Activated CD4-positive, alpha-beta T cell treated with anti-CD3 and anti-CD28 coated beads, Interleukin-2, amount 50 U/mL, for 16 hours (primary cell): ENCODE results near the gene CACNA1B.
"Not testable (repeated sequence)": the region's sequence is repeated elsewhere in the genome, so short reads cannot be mapped to it uniquely, and the experiment has no call there.

Experiments used
- DNase-seq: peaks from one replicate; pipeline ENCODE4 v3.0.0-alpha.2; 2020

The CACNA1B gene

DNA sequence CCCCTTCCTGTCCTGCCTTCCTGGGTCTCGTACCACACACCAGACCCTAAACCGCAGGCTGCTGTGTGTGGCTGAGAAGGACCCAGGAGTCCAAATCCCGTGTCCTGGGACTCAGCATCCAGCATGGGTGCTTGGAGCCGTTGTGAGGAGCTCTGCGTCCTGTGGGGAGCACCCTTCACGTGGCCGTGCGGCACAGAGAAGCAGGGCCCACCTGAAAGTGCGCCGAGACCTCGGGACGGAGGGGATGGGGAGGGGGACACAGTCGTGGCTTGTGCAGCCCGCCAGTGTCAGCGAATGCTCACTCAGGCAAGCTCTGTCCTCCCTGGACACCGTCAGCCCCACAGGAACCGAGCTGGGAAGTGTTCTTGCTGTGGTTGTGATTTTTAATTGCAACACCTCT, 244.6 kb downstream of the CACNA1B start:
- DNase-seq, result no peak

DNA sequence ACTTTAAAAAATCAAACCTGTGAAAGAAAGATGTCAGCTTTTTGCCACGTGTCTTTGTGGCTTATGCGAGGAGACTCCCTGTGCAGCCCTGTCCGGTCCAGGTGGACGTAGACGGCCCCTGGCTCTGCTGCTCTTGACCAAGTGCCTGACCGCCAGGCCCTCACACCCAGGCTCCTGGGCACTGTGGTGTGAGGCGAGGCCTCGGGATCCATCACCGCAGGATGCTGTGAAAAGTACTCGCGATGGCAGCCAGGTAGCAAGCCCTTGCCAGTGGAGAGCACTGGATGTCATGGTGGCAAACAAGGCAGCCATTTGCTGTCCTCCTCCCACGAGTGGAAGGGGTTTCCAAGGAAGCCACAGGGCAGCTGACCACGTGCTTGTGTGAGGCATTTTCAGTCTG, 245.1 kb downstream of the CACNA1B start:
- no peak for DNase-seq

DNA sequence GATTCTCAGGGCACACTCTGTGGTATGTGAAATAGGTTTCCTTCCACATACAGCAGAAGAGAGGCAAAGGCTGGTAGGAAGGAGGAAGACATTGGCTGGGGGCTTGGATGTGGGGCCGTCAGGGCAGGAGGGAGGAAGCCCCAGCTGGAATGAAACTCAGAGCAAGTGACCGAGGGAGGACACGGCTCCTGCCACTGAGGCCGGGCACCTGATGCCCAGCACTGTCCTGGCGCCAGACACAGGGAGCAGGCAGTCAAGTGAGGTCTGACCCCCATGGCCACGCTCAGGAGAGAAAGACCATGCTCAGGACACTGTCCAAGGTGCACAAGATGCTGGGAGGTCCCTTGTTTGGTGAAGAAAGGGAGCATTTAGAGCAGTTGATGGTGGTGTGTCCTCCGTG, 245.5 kb downstream of the CACNA1B start:
- DNase-seq, result no peak

DNA sequence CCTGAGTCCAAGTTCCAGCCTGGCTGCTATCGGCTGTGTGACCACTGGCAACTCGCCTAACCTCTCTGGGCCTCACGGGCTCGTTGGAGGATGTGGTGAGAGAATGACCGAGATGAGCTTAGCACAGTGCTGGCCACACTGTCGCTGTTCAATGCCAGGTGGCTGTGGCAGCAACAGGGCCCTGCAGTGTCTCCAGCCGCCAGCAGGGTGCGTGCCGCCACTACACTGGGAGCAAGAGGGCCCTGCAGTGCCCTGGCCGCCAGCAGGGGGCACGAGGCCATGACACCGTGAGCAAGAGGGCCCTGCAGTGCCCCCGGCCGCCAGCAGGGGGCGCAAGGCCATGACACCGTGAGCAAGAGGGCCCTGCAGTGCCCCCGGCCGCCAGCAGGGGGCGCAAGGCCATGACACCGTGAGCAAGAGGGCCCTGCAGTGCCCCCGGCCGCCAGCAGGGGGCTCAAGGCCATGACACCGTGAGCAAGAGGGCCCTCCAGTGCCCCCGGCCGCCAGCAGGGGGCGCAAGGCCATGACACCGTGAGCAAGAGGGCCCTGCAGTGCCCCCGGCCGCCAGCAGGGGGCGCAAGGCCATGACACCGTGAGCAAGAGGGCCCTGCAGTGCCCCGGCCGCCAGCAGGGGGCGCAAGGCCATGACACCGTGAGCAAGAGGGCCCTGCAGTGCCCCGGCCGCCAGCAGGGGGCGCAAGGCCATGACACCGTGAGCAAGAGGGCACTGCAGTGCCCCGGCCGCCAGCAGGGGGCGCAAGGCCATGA, 248.7 kb downstream of the CACNA1B start:
- DNase-seq, result peak; percentile 85

DNA sequence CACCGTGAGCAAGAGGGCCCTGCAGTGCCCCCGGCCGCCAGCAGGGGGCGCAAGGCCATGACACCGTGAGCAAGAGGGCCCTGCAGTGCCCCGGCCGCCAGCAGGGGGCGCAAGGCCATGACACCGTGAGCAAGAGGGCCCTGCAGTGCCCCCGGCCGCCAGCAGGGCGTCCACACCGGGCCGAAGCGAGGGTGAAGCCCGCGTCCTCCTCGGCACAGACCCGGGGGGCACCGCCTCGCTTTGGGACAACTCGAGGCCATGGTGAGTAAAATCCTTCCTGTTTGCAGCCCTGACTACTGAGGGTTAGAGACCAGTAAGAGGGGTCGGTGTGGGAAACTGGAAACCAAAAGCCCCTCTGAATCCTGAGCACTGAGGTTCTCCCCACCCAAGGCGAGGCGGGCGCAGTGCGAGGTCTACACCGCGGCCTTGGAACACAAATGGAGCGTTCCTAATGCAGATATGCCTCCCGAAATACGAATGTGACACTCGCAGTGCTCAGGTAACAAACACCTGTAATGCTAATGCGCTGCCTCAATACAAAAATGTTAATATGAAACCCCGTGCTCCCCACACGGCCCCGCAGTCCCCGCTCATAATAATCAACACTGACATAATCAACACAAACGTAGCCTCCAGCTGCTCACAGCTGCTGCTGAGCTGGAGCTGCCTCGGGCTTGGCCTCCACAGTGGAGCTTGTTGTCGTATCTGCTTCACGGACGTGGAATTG, 249.4 kb downstream of the CACNA1B start:
- not testable (repeated sequence) for DNase-seq

DNA sequence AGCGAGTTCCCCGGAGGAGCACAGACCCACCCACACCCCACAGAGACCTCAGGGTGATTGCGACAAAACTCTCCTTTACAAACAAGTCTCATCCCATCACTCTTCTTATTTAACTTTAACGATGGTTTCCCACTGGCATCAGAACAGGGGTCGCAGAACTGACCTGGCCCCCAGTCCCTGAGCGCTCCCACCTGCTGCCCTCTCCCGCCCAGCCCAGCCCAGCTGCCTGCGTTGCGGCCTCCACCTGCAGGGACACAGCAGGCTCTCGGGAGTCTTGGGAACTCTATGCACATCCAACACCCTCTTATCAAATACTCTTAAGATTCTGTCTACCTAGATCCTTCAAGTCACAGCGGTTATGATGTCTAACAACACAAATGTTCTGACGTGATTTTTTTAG, 250.4 kb downstream of the CACNA1B start:
- DNase-seq, result not testable (repeated sequence)

DNA sequence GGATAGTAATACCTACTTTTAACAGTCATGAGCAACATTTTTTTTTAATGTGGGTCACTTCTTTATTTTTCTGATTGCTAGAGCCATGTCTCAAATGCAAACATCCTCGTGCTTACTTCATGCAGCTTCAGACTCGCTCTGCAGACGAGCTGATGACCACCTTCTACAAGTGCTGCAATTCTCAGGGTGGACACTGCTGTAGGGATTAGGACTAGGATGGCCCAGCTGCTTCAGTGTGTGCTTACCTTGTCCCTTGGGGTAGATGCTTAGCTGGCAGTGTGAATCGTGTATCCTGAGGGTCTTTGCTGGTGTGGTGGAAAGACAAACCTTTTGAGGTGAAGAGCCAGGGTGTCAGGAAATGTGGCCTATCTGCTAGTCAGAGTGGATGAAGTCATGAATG, 251.7 kb downstream of the CACNA1B start:
- DNase-seq, result not testable (repeated sequence)

DNA sequence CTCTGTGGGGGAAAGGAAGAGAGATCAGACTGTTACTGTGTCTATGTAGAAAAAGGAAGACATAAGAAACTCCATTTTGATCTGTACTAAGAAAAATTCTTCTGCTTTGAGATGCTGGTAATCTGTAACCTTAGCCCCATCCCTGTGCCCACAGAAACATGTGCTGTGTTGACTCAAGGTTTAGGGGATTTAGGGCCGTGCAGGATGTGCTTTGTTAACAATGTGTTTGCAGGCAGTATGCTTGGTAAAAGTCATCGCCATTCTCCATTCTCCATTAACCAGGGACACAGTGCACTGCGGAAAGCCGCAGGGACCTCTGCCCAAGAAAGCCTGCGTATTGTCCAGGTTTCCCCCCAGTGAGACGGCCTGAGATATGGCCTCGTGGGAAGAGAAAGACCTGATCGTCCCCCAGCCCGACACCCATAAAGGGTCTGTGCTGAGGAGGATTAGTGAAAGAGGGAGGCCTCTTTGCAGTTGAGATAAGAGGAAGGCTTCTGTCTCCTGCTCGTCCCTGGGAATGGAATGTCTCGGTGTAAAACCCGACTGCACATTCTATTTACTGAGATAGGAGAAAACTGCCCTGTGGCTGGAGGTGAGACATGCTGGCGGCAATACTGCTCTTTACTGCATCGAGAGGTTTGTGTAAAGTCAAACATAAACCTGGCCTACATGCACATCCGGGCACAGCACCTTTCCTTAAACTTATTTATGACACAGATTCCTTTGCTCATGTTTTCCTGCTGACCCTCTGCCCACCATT, 255.5 kb downstream of the CACNA1B start:
- not testable (repeated sequence) for DNase-seq

DNA sequence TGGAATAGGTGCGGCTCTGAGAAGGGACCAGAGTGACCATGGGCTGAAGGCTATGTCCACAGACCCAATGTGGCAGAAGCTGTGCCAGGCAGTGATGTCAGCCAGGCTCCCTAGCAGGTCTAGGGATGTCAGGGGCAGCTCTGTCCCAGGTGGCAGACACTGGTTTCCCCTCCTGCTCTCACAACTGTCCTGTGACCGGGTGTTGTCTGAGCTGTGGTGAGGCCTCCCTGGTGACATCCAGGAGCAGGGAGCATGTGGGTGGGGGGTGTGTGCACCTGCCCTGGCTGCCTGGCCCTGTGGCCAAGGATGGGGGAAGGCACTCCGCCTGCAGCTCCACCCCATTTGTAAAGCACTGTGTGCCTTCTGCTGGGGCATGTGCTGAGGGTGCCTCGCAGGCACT, 257.0 kb downstream of the CACNA1B start:
- not testable (repeated sequence) for DNase-seq

DNA sequence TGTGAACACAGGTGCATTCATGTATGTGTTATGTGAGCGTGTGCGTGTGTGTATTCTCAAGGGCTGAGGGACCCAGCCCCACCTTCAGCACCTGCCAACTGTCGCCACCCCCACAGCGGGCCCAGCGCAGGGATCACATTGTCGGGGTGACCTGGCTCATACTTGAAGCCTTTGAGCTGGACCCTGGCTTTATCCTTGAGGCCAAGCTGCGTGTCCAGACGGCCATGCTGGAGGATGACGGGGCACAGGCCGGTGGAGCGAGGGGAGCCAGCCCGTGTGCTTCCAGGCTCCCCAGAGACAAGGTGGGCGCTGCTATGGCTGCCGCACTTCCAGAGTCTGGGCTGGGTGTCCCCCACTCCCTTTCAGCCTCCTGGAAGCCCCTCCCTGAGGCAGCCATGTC, 261.5 kb downstream of the CACNA1B start:
- not testable (repeated sequence) for DNase-seq

DNA sequence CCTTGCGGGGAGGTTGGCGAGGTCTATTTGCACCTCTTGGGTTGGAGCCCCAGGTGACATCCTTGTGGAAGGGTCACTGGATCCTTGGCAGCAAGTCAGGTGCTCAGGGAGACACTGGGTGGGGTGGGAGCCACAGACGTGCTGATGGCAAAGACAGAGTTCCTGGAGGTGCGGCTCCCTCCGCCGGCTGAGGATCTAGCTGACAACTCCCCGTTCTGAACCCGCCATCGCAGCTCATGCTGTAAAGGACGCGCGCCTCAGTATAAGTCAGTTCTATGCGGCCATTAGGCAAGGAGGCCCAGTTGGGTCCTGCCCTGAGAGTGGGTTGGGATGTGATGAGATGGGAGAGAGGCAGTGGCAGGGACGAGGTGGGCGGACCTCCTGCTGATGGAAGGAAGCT, 263.4 kb downstream of the CACNA1B start:
- not testable (repeated sequence) for DNase-seq

DNA sequence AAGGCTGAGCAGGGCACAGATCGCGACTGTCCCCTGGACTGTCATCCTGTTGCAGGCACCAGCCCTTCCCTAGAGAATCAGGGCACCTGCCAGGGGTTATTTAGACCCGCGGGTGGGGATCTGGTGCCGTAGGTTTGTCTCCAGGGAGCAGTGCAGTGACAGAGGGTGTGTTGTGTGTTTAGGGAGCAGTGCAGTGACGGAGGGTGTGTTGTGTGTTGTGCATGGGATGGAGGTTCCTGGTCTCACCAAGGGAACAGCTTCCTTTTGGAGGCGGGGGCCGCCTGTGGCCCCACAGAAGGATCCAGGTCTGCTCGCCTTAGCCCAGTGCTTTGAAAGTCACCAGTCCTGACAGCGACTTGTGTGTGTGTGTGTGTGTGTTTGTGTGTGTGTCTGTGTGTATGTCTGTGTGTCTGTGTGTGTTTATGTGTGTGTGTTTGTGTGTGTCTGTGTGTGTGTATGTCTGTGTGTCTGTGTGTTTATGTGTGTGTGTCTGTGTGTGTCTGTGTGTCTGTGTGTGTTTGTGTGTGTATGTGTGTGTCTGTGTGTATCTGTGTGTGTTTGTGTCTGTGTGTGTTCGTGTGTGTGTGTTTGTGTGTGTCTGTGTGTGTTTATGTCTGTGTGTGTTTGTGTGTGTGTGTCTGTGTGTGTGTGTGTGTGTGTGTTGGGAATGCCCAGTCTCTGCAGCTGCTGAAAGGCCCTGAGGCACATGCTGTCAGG, 265.1 kb downstream of the CACNA1B start:
- DNase-seq, result not testable (repeated sequence)

DNA sequence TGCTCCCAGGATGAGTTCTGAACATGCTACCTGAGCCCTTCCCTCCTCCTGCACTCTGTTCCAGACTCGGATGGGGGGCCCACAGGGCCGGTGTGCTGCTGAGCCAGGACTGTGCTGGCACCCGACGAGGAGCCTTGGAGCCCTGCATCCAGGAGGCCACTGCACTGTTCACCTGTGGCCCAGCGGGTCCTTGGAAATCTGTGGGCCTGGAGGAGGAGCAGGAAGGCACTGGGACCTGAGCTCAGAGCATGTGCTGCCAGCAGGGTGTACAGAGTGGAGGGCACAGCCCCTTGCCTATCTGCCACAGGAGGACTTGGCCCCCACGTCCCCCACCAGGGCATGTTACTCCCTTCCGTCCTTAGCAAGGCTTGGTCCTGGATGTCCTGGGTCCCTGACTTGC, 265.9 kb downstream of the CACNA1B start:
- not testable (repeated sequence) for DNase-seq

DNA sequence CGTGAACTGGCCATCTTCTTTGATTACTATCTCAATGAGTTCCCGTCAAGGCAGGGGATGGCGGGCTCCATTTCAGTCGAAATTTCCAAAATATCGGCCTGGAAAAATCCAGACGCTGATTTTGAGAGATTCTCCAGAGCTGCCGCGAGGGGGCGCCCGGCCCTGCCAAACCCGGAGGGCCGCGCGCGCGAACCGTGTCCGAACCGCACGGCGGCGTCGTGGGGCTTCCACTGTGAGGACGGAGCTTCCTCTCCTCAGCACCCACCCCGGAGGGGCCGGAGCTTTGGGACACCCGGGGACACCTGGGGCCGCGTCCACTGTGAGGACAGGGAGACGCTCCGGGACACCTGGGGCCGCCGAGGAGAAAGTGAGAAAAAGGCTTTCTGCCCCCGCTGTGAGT, 270.0 kb downstream of the CACNA1B start:
- peak; percentile 15 for DNase-seq

DNA sequence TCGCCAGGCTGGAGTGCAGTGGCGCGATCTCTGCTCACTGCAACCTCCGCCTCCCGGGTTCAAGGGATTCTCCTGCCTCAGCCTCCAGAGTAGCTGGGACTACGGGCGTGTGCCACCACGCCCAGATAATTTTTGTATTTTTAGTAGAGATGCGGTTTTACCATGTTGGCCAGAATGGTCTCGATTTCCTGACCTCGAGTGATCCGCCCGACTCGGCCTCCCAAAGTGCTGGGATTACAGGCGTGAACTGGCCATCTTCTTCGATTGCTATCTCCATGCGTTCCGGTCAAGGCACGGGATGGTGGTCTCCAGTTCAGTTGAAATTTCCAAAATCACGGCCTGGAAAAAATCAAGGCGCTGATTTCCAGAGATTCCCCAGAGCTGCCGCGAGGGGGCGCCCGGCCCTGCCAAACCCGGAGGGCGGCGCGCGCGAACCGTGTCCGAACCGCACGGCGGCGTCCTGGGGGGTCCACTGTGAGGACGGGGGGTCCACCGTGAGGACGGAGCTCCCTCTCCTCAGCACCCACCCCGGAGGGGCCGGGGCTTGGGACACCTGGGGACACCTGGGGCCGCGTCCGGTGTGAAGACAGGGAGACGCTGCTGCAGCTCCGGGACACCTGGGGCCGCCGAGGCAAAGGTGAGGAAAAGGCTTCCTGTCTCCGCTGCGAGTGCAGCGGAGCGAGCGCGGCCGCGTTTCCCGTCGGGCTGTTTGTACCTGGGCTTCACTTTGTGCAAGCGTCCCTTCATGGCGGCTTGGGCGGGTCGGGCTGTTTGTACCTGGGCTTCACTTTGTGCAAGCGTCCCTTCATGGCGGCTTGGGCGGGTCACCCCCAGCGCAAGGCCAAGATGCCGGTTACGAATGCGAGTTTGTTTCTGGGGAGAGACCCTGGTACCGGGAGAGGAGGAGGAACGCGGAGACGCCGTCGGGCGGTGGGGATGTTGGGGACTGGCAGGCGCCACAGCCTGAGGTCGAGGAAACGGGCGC, 272.4 kb downstream of the CACNA1B start:
- DNase-seq, result peak; percentile 15

DNA sequence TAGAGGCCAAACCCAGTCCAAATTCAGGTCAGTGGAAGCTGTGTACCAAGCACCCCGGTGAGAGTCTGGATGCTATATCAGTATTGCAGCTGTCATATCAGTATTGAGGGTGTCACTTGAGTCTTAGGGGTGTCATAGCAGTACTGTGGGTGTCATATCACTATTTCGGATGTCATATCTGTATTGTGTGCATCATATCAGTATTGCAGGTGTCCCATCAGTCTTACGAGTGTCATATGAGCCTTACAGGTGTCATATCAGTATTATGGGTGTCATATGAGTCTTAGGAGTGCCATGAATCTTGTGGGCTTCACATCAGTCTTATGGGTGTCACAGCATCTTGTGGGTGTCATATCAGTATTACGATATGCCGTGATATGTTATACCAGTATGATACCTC, 278.2 kb downstream of the CACNA1B start:
- DNase-seq, result peak; percentile 50

DNA sequence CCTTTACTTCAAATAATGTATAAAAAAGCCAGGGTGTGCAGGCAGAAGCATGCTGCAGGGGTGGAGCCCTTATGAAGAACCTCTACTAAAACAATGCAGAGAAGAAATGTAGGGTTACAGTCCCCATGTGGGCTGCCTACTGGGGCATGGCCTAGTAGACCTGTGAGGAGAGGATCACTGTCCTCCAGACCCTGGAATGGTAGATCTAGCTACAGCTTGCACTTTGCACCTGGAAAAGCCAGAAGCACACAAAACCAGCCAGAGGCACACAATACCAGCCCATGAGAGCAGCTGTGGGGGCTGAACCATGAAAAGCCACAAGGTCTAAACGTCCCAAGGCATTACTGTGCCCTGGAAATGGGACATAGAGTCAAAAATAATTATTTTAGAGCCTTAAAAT, 289.2 kb downstream of the CACNA1B start:
- DNase-seq, result not testable (repeated sequence)
